Measurements from ENCODE around the gene GTF2IRD1. TPM values are rescaled to one million over a fixed set of nuclear protein-coding genes. Genes with fewer than 3 reads are reported as not detected.

The GTF2IRD1 gene, protein sequence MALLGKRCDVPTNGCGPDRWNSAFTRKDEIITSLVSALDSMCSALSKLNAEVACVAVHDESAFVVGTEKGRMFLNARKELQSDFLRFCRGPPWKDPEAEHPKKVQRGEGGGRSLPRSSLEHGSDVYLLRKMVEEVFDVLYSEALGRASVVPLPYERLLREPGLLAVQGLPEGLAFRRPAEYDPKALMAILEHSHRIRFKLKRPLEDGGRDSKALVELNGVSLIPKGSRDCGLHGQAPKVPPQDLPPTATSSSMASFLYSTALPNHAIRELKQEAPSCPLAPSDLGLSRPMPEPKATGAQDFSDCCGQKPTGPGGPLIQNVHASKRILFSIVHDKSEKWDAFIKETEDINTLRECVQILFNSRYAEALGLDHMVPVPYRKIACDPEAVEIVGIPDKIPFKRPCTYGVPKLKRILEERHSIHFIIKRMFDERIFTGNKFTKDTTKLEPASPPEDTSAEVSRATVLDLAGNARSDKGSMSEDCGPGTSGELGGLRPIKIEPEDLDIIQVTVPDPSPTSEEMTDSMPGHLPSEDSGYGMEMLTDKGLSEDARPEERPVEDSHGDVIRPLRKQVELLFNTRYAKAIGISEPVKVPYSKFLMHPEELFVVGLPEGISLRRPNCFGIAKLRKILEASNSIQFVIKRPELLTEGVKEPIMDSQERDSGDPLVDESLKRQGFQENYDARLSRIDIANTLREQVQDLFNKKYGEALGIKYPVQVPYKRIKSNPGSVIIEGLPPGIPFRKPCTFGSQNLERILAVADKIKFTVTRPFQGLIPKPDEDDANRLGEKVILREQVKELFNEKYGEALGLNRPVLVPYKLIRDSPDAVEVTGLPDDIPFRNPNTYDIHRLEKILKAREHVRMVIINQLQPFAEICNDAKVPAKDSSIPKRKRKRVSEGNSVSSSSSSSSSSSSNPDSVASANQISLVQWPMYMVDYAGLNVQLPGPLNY
- total RNA-seq (10.0 and 14.7 TPM in 2 replicates), polyA plus RNA-seq (7.8 and 9.7 TPM in 2 replicates), polyA minus RNA-seq (ENCODE audit: low replicate concordance) (18.9 and 24.1 TPM in 2 replicates)
- polyA plus RNA-seq (2012): 12.8 and 15.4 TPM in 2 replicates

DNA sequence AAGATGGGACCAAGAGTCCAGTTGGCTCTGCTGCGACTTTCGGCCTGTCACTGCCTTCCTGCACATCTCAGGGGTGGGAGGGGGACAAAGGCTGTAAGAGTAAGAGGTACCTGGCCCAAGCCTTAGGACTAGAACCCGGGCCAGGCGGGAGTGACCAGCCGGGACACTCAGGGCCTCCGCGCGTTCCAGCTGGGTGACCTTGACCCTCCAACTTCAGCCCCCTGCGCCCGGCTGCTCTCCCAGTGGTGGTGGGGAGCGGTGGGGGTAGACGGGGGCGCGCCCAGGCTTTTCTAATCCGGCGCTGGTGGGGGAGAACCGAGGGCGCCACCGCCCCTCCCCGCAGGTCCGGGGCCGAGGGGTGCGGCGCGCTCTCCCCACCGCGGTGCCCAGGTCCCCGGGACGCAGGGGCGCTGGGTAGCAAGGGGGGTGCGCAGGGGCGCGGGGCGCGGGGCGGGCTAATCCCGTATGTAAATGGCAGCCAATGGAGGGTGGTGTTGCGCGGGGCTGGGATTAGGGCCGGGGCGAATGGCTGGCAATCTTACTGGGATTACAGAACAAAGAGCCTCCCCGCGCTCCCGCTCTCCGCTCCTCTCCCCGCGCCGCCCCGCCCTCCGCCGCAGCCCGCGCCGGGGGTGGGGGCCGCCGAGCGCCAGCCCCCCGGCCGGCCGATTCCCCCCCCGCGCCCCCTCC is at the start of gene GTF2IRD1:
Gene GTF2IRD1, plus strand, starts transcription at position 585 of the 690 bp plus-strand sequence. CDS start 54,175 bp downstream, outside the sequence.
- Histone ChIP-seq H3K27ac (ENCODE audit: insufficient read depth, low read length) (no peak within 1 kb of the TSS), H3K27me3 (ENCODE audit: control insufficient read depth, insufficient read depth, low read length) (peaks cover 2% of the 10 kb centered on the region), H3K9me3 (ENCODE audit: control insufficient read depth, insufficient read depth, low read depth, low read length) (no peaks in the 10 kb centered on the region), H3K9ac (ENCODE audit: insufficient read depth, low read length) (peak within 1 kb of the TSS; percentile 60), H3K79me2 (ENCODE audit: control insufficient read depth, insufficient read depth, low read length) (no peaks in the 10 kb centered on the region), H2AFZ (ENCODE audit: low read length) (peak within 1 kb of the TSS; percentile 66), H3K36me3 (ENCODE audit: control insufficient read depth, insufficient read depth, low read length) (no peaks in the 10 kb centered on the region), H4K20me1 (ENCODE audit: control insufficient read depth, extremely low read depth, insufficient read depth, low read length) (peaks cover 2% of the 10 kb centered on the region), H3K4me1 (ENCODE audit: control insufficient read depth, extremely low read depth, insufficient read depth, low read length) (peaks cover 2% of the 10 kb centered on the region), H3K4me3 (replicated peaks in 1 of 4; ENCODE audit: control extremely low read depth in 1 of 4, insufficient read depth in 1 of 4, low read depth in 3 of 4, low read length in 4 of 4) (peak within 1 kb of the TSS; percentile 57 to 69 (median 65)), H3K4me2 (ENCODE audit: extremely low read depth, insufficient read depth, low read length) (peak within 1 kb of the TSS; percentile 77)
- peak; percentile 70 to 77 for DNase-seq (ENCODE audit: low read depth in 2 of 2)
- TF ChIP-seq EZH2 (IDR thresholded peaks at IDR 0.05; ENCODE audit: low read length, missing control alignments): no peak
- TF ChIP-seq, protein P1, sequence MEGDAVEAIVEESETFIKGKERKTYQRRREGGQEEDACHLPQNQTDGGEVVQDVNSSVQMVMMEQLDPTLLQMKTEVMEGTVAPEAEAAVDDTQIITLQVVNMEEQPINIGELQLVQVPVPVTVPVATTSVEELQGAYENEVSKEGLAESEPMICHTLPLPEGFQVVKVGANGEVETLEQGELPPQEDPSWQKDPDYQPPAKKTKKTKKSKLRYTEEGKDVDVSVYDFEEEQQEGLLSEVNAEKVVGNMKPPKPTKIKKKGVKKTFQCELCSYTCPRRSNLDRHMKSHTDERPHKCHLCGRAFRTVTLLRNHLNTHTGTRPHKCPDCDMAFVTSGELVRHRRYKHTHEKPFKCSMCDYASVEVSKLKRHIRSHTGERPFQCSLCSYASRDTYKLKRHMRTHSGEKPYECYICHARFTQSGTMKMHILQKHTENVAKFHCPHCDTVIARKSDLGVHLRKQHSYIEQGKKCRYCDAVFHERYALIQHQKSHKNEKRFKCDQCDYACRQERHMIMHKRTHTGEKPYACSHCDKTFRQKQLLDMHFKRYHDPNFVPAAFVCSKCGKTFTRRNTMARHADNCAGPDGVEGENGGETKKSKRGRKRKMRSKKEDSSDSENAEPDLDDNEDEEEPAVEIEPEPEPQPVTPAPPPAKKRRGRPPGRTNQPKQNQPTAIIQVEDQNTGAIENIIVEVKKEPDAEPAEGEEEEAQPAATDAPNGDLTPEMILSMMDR (conservative IDR thresholded peaks at IDR 0.05 in 1 of 2, IDR thresholded peaks at IDR 0.05 in 1 of 2; ENCODE audit: low read depth in 1 of 2, low read length in 2 of 2): no peak

DNA sequence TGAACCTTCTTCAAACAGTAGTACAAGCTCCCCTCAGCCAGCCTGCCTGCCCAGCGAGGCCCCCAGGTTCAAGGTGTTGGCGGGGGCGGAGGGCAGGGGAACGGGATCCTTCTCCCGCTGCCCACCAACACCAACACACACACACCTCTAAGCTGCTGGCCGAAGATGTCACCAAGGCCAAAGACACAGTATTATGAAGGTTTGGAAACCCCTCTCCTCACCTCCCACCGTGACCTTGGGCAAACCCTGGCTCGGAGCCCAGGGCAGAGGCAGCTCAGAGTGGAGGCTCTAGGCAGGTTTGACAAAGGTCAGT is 49.4 kb upstream of the GTF2IRD1 start:
- H3K4me1 ChIP-seq (ENCODE audit: control insufficient read depth, extremely low read depth, insufficient read depth, low read length): no peaks in the 10 kb centered on the region

More for the DNA sequence above, 49.4 kb upstream of the GTF2IRD1 start:
- H3K9ac ChIP-seq (ENCODE audit: insufficient read depth, low read length): no peak overlapping the region
- no peak overlapping the region for H3K4me3 ChIP-seq (replicated peaks in 1 of 4; ENCODE audit: control extremely low read depth in 1 of 4, insufficient read depth in 1 of 4, low read depth in 3 of 4, low read length in 4 of 4)
- no peak overlapping the region for H3K4me2 ChIP-seq (ENCODE audit: extremely low read depth, insufficient read depth, low read length)
- H3K79me2 ChIP-seq (ENCODE audit: control insufficient read depth, insufficient read depth, low read length): no peaks in the 10 kb centered on the region
- no peaks in the 10 kb centered on the region for H4K20me1 ChIP-seq (ENCODE audit: control insufficient read depth, extremely low read depth, insufficient read depth, low read length)
- no peak overlapping the region for H2AFZ ChIP-seq (ENCODE audit: low read length)
- no peaks in the 10 kb centered on the region for H3K27me3 ChIP-seq (ENCODE audit: control insufficient read depth, insufficient read depth, low read length)
- no peak overlapping the region for H3K27ac ChIP-seq (ENCODE audit: insufficient read depth, low read length)
- H3K9me3 ChIP-seq (ENCODE audit: control insufficient read depth, insufficient read depth, low read depth, low read length): no peaks in the 10 kb centered on the region
- no peak for DNase-seq (ENCODE audit: low read depth in 2 of 2)
- TF ChIP-seq, protein P1 (conservative IDR thresholded peaks at IDR 0.05 in 1 of 2, IDR thresholded peaks at IDR 0.05 in 1 of 2; ENCODE audit: low read depth in 1 of 2, low read length in 2 of 2): no peak
- TF ChIP-seq EZH2 (IDR thresholded peaks at IDR 0.05; ENCODE audit: low read length, missing control alignments): no peak
- peaks cover 15% of the 10 kb centered on the region for H3K36me3 ChIP-seq (ENCODE audit: control insufficient read depth, insufficient read depth, low read length)
